COLO668 (cell line): ENCODE results near the gene PTMS.

Experiments used
- DNase-seq: peaks from one replicate; lab custom pipeline; 2025; ENCODE audit not compliant: unreplicated experiment; lab: John Stamatoyannopoulos, UW

PTMS gene

GRCh38 chr12:6771509-6772330 is 5.6 kb downstream of the PTMS start:
- DNase-seq, result no peak

- DNase-seq, result no peak
Observed at GRCh38 chr12:6772331-6772695, 6.2 kb downstream of the PTMS start, which contains the start of gene LAG3. LAG3 (plus strand) TSS chr12:6772520; CDS start chr12:6772853, 333 bp downstream.

- DNase-seq, result no peak
Observed at GRCh38 chr12:6772726-6773589, 6.8 kb downstream of the PTMS start.

GRCh38 chr12:6773590-6774351 is 7.6 kb downstream of the PTMS start:
- DNase-seq, result no peak

GRCh38 chr12:6774499-6775062 is 8.4 kb downstream of the PTMS start:
- DNase-seq, result no peak

- peak; percentile 5 for DNase-seq
Observed at GRCh38 chr12:6775185-6776174, 9.3 kb downstream of the PTMS start.

GRCh38 chr12:6777386-6777785 is 11.2 kb downstream of the PTMS start:
- DNase-seq, result no peak

- no peak for DNase-seq
Observed at GRCh38 chr12:6778217-6778573, 12.0 kb downstream of the PTMS start.

- DNase-seq, result peak; percentile 86
Observed at GRCh38 chr12:6778574-6779550, 12.7 kb downstream of the PTMS start.

- no peak for DNase-seq
Observed at GRCh38 chr12:6779708-6780432, 13.7 kb downstream of the PTMS start.

GRCh38 chr12:6780573-6780972 is 14.4 kb downstream of the PTMS start:
- no peak for DNase-seq

GRCh38 chr12:6782119-6782518 is 16.0 kb downstream of the PTMS start:
- no peak for DNase-seq

GRCh38 chr12:6782850-6783566 is 16.8 kb downstream of the PTMS start:
- no peak for DNase-seq

- no peak for DNase-seq
Observed at GRCh38 chr12:6783828-6784227, 17.7 kb downstream of the PTMS start.

GRCh38 chr12:6784296-6784695 is 18.1 kb downstream of the PTMS start:
- no peak for DNase-seq

GRCh38 chr12:6784761-6785160 is 18.6 kb downstream of the PTMS start:
- no peak for DNase-seq

GRCh38 chr12:6786416-6787094 is 20.4 kb downstream of the PTMS start:
- no peak for DNase-seq
